Tibial nerve (tissue), 3 donors: ENCODE data around the gene TMEM187.

Source experiments
- CTCF ChIP-seq, 5 experiments: fragments of 200-600 bp in 3 of 5; fragments of 450-650 bp in 2 of 5; sonication (generic) in 3 of 5; IDR thresholded peaks; one replicate each; pipeline ENCODE4 v1.5.1; 2016 to 2019; ENCODE audit warnings: antibody characterized with exemption in 5 of 5, mild to moderate bottlenecking in 3 of 5, moderate library complexity in 2 of 5
- POLR2A ChIP-seq, 2 donors: fragments of 450-650 bp; IDR thresholded peaks; one replicate each; pipeline ENCODE4 v1.6.1; 2017; ENCODE audit warnings: antibody characterized with exemption in 2 of 2, mild to moderate bottlenecking in 2 of 2, moderate library complexity in 2 of 2

- TF ChIP-seq CTCF (IDR thresholded peaks at IDR 0.05) = no peak
- no peak for TF ChIP-seq POLR2A (IDR thresholded peaks at IDR 0.05)
Observed at GRCh38 chrX:154023276-154024000, 50.9 kb downstream of the TMEM187 start.
